ENCODE data around the gene TSPEAR. TPM values are rescaled to one million over a fixed set of nuclear protein-coding genes. Genes with fewer than 3 reads are reported as not detected.

TSPEAR gene
- total RNA-seq, 1 experiment from 2014 or later: 2.1 TPM

GRCh38 chr21:44650973-44651675, 60.2 kb downstream of the TSPEAR start:
- peaks cover 11% of the 10 kb centered on the region for H3K9me3 Mint-ChIP-seq
- H3K36me3 Mint-ChIP-seq: peaks cover 10% of the 10 kb centered on the region
- TF ChIP-seq, protein P1, sequence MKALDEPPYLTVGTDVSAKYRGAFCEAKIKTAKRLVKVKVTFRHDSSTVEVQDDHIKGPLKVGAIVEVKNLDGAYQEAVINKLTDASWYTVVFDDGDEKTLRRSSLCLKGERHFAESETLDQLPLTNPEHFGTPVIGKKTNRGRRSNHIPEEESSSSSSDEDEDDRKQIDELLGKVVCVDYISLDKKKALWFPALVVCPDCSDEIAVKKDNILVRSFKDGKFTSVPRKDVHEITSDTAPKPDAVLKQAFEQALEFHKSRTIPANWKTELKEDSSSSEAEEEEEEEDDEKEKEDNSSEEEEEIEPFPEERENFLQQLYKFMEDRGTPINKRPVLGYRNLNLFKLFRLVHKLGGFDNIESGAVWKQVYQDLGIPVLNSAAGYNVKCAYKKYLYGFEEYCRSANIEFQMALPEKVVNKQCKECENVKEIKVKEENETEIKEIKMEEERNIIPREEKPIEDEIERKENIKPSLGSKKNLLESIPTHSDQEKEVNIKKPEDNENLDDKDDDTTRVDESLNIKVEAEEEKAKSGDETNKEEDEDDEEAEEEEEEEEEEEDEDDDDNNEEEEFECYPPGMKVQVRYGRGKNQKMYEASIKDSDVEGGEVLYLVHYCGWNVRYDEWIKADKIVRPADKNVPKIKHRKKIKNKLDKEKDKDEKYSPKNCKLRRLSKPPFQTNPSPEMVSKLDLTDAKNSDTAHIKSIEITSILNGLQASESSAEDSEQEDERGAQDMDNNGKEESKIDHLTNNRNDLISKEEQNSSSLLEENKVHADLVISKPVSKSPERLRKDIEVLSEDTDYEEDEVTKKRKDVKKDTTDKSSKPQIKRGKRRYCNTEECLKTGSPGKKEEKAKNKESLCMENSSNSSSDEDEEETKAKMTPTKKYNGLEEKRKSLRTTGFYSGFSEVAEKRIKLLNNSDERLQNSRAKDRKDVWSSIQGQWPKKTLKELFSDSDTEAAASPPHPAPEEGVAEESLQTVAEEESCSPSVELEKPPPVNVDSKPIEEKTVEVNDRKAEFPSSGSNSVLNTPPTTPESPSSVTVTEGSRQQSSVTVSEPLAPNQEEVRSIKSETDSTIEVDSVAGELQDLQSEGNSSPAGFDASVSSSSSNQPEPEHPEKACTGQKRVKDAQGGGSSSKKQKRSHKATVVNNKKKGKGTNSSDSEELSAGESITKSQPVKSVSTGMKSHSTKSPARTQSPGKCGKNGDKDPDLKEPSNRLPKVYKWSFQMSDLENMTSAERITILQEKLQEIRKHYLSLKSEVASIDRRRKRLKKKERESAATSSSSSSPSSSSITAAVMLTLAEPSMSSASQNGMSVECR (CRISPR knock-in tag; IDR thresholded peaks at IDR 0.05; ENCODE audit: borderline replicate concordance): no peak
- TF ChIP-seq ATF1 (CRISPR knock-in tag; IDR thresholded peaks at IDR 0.05) (no peak), HMGA2 (CRISPR knock-in tag; IDR thresholded peaks at IDR 0.05) (no peak), SOX15 (CRISPR knock-in tag; IDR thresholded peaks at IDR 0.05) (no peak), NR2C2 (CRISPR knock-in tag; IDR thresholded peaks at IDR 0.05) (no peak), OVOL2 (CRISPR knock-in tag; IDR thresholded peaks at IDR 0.05; ENCODE audit: borderline replicate concordance) (no peak), EMX1 (CRISPR knock-in tag; IDR thresholded peaks at IDR 0.05) (no peak), GRHL2 (CRISPR knock-in tag; IDR thresholded peaks at IDR 0.05; ENCODE audit: insufficient replicate concordance, severe bottlenecking) (no peak), ZNF219 (CRISPR knock-in tag; IDR thresholded peaks at IDR 0.05; ENCODE audit: borderline replicate concordance) (no peak)
- TF ChIP-seq, protein P2, sequence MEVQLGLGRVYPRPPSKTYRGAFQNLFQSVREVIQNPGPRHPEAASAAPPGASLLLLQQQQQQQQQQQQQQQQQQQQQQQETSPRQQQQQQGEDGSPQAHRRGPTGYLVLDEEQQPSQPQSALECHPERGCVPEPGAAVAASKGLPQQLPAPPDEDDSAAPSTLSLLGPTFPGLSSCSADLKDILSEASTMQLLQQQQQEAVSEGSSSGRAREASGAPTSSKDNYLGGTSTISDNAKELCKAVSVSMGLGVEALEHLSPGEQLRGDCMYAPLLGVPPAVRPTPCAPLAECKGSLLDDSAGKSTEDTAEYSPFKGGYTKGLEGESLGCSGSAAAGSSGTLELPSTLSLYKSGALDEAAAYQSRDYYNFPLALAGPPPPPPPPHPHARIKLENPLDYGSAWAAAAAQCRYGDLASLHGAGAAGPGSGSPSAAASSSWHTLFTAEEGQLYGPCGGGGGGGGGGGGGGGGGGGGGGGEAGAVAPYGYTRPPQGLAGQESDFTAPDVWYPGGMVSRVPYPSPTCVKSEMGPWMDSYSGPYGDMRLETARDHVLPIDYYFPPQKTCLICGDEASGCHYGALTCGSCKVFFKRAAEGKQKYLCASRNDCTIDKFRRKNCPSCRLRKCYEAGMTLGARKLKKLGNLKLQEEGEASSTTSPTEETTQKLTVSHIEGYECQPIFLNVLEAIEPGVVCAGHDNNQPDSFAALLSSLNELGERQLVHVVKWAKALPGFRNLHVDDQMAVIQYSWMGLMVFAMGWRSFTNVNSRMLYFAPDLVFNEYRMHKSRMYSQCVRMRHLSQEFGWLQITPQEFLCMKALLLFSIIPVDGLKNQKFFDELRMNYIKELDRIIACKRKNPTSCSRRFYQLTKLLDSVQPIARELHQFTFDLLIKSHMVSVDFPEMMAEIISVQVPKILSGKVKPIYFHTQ (CRISPR knock-in tag; IDR thresholded peaks at IDR 0.05): no peak
- no peak overlapping the region for H3K4me3 Mint-ChIP-seq
- ChIA-PET POLR2A (no interaction called here), CTCF (no interaction called here)
- H3K4me1 Mint-ChIP-seq: peaks cover 10% of the 10 kb centered on the region
- peaks cover 6% of the 10 kb centered on the region for H3K27me3 Mint-ChIP-seq (ENCODE audit: low read depth)
- H3K27ac Mint-ChIP-seq: no peak overlapping the region
- DNase-seq (ENCODE audit: low spot score) (no peak), ATAC-seq (no peak)

- ChIA-PET POLR2A (no interaction called here), CTCF (no interaction called here)
- Mint-ChIP-seq H3K9me3 (peaks cover 7% of the 10 kb centered on the region; the same call in 1 of the 2 replicates), H3K27ac (no peak overlapping the region), H3K27me3 (ENCODE audit: low read depth) (peaks cover 6% of the 10 kb centered on the region), H3K4me1 (peaks cover 10% of the 10 kb centered on the region), H3K36me3 (peaks cover 6% of the 10 kb centered on the region; the same call in 1 of the 2 replicates), H3K4me3 (no peak overlapping the region)
- TF ChIP-seq JUN (CRISPR knock-in tag; IDR thresholded peaks at IDR 0.05) (no peak), HMGA2 (CRISPR knock-in tag; IDR thresholded peaks at IDR 0.05) (no peak), GABPB1 (CRISPR knock-in tag; IDR thresholded peaks at IDR 0.05) (no peak), MYBL2 (CRISPR knock-in tag; IDR thresholded peaks at IDR 0.05) (no peak), ZNF396 (CRISPR knock-in tag; IDR thresholded peaks at IDR 0.05; ENCODE audit: borderline replicate concordance) (no peak), CDX4 (CRISPR knock-in tag; IDR thresholded peaks at IDR 0.05; ENCODE audit: borderline replicate concordance) (no peak), ZNF425 (CRISPR knock-in tag; conservative IDR thresholded peaks at IDR 0.05) (no peak), SMAD4 (CRISPR knock-in tag; IDR thresholded peaks at IDR 0.05) (no peak), GRHL2 (CRISPR knock-in tag; IDR thresholded peaks at IDR 0.05; ENCODE audit: insufficient replicate concordance, severe bottlenecking) (no peak)
- TF ChIP-seq, protein P3, sequence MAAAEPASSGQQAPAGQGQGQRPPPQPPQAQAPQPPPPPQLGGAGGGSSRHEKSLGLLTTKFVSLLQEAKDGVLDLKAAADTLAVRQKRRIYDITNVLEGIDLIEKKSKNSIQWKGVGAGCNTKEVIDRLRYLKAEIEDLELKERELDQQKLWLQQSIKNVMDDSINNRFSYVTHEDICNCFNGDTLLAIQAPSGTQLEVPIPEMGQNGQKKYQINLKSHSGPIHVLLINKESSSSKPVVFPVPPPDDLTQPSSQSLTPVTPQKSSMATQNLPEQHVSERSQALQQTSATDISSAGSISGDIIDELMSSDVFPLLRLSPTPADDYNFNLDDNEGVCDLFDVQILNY (CRISPR knock-in tag; IDR thresholded peaks at IDR 0.05): no peak
- no peak for ATAC-seq
- DNase-seq (ENCODE audit: low spot score): no peak
These were observed 61.0 kb downstream of the TSPEAR start for GRCh38 chr21:44650265-44650972.
